ENCODE results near the gene GNPNAT1.

DNA sequence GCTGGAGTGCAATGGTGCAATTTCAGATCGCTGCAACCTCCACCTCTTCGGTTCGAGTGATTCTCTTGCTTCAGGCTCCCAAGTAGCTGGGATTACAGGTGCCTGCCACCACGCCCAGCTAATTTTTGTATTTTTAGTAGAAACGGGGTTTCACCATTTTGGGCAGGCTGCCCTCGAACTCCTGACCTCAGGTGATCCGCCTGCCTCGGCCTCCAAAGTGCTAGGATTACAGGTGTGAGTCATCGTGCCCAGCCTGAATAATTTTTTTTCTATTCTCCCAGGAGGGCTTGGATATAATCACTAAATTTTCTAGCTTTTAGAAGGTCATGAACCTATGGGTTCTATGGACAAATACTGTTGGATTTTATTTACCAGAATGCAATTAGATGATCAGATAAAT lies 44.7 kb upstream of the GNPNAT1 start:
- TF ChIP-seq, protein P1, sequence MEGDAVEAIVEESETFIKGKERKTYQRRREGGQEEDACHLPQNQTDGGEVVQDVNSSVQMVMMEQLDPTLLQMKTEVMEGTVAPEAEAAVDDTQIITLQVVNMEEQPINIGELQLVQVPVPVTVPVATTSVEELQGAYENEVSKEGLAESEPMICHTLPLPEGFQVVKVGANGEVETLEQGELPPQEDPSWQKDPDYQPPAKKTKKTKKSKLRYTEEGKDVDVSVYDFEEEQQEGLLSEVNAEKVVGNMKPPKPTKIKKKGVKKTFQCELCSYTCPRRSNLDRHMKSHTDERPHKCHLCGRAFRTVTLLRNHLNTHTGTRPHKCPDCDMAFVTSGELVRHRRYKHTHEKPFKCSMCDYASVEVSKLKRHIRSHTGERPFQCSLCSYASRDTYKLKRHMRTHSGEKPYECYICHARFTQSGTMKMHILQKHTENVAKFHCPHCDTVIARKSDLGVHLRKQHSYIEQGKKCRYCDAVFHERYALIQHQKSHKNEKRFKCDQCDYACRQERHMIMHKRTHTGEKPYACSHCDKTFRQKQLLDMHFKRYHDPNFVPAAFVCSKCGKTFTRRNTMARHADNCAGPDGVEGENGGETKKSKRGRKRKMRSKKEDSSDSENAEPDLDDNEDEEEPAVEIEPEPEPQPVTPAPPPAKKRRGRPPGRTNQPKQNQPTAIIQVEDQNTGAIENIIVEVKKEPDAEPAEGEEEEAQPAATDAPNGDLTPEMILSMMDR (conservative IDR thresholded peaks at IDR 0.05), result no peak
- TF ChIP-seq EZH2 (IDR thresholded peaks at IDR 0.05; ENCODE audit: low read depth), result no peak

Data from PC-9 (cell line).